Panc1 (cell line): ENCODE data around the gene SGMS2.

ENCODE experiments used
- POLR2AphosphoS5 ChIP-seq: IDR thresholded peaks from 2 replicates; pipeline ENCODE4 v1.6.1; 2012; ENCODE audit warnings: mild to moderate bottlenecking, low read depth, low read length, moderate library complexity
- REST ChIP-seq, 2 experiments: IDR thresholded peaks; 2 replicates each; pipeline ENCODE4 v1.6.1; 2011 to 2012; ENCODE audit warnings: low read depth in 2 of 2, control low read depth in 1 of 2, low read length in 1 of 2, mild to moderate bottlenecking in 1 of 2, moderate library complexity in 1 of 2; ENCODE audit not compliant: insufficient read depth in 1 of 2
- SIN3A ChIP-seq: IDR thresholded peaks from 2 replicates; pipeline ENCODE4 v1.6.1; 2012; ENCODE audit warnings: low read depth, mild to moderate bottlenecking, low read length, moderate library complexity, borderline replicate concordance; ENCODE audit not compliant: insufficient read depth
- TCF7L2 ChIP-seq: IDR thresholded peaks from 2 replicates; pipeline ENCODE4 v1.6.1; 2011; ENCODE audit warnings: mild to moderate bottlenecking, low read depth, low read length, inconsistent platforms
- TF ChIP-seq, protein P1 (sequence below): fragments of 450-650 bp; IDR thresholded peaks from 2 replicates; pipeline ENCODE4 v1.5.1; 2017; ENCODE audit warnings: mild to moderate bottlenecking

GRCh38 chr4:107890779-107891178 lies 66.0 kb downstream of the SGMS2 start:
- TF ChIP-seq, protein P1, sequence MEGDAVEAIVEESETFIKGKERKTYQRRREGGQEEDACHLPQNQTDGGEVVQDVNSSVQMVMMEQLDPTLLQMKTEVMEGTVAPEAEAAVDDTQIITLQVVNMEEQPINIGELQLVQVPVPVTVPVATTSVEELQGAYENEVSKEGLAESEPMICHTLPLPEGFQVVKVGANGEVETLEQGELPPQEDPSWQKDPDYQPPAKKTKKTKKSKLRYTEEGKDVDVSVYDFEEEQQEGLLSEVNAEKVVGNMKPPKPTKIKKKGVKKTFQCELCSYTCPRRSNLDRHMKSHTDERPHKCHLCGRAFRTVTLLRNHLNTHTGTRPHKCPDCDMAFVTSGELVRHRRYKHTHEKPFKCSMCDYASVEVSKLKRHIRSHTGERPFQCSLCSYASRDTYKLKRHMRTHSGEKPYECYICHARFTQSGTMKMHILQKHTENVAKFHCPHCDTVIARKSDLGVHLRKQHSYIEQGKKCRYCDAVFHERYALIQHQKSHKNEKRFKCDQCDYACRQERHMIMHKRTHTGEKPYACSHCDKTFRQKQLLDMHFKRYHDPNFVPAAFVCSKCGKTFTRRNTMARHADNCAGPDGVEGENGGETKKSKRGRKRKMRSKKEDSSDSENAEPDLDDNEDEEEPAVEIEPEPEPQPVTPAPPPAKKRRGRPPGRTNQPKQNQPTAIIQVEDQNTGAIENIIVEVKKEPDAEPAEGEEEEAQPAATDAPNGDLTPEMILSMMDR: no peak
- TF ChIP-seq POLR2AphosphoS5: no peak
- no peak for TF ChIP-seq TCF7L2
- no peak for TF ChIP-seq REST (IDR thresholded peaks at IDR 0.05; ENCODE audit: insufficient read depth in 1 of 2, low read depth in 2 of 2, low read length in 1 of 2)
- TF ChIP-seq SIN3A: no peak
